CD4-positive, alpha-beta T cell (primary cell): ENCODE results near the gene NINJ1. TPM values are rescaled to one million over a fixed set of nuclear protein-coding genes. Genes with fewer than 3 reads are reported as not detected.

ENCODE experiments used
- ATAC-seq: fragments of 200-7000 bp; cut with Tn5 transposase; one replicate; pipeline ENCODE4 v1.10.0; 2022; ENCODE audit warnings: mild to moderate bottlenecking; ENCODE audit not compliant: poor library complexity
- CTCF ChIA-PET: fragments of 350-600 bp; sonication (Branson Sonifier 250); formaldehyde crosslinking; loops from one replicate; lab custom pipeline; 2021; ENCODE audit warnings: antibody characterized with exemption, inconsistent platforms; lab: Charles Lee
- POLR2A ChIA-PET: fragments of 350-600 bp; sonication (Branson Sonifier 250); formaldehyde crosslinking; loops from one replicate; lab custom pipeline; 2021; ENCODE audit warnings: antibody characterized with exemption, inconsistent platforms; lab: Charles Lee
- DNase-seq, 14 experiments: peaks; one replicate each; pipeline ENCODE4 v3.0.0-alpha.2; 2013 to 2020; ENCODE audit warnings: mixed read lengths in 2 of 14
- H3K27ac ChIP-seq, 2 donors: one replicate each; pipeline versions ENCODE4 v1.5.1 to v1.7.0; 2013; ENCODE audit warnings: low read length in 2 of 2, low read depth in 1 of 2, mild to moderate bottlenecking in 1 of 2
- H3K27me3 ChIP-seq, 2 experiments: 1 replicate in 1 of 2; 2 replicates in 1 of 2; pipeline versions ENCODE4 v1.6.1 to v1.7.0; 2013; ENCODE audit warnings: low read length in 2 of 2, control low read depth in 1 of 2, mild to moderate bottlenecking in 1 of 2, moderate library complexity in 1 of 2; ENCODE audit not compliant: insufficient read depth in 2 of 2, control insufficient read depth in 1 of 2
- H3K36me3 ChIP-seq: one replicate; pipeline ENCODE4 v1.6.1; 2013; ENCODE audit warnings: low read length, control low read depth; ENCODE audit not compliant: insufficient read depth
- H3K4me1 ChIP-seq: one replicate; pipeline ENCODE4 v1.6.1; 2013; ENCODE audit warnings: low read length, control low read depth; ENCODE audit not compliant: insufficient read depth
- H3K4me3 ChIP-seq: one replicate; pipeline ENCODE4 v1.5.1; 2013; ENCODE audit warnings: mild to moderate bottlenecking, low read length, moderate library complexity
- H3K9me3 ChIP-seq, 2 experiments: 1 replicate in 1 of 2; 2 replicates in 1 of 2; pipeline versions ENCODE4 v1.6.1 to v1.7.0; 2013; ENCODE audit warnings: low read length in 2 of 2, mild to moderate bottlenecking in 2 of 2, control low read depth in 1 of 2, moderate library complexity in 1 of 2; ENCODE audit not compliant: control insufficient read depth in 1 of 2, insufficient read depth in 1 of 2
- H3K27ac Mint-ChIP-seq: one replicate; pipeline ENCODE4 v1.8.0; 2020; ENCODE audit warnings: mixed read lengths
- H3K27me3 Mint-ChIP-seq: one replicate; pipeline ENCODE4 v1.8.0; 2021; ENCODE audit warnings: mixed read lengths
- H3K36me3 Mint-ChIP-seq: one replicate; pipeline ENCODE4 v1.8.0; 2021; ENCODE audit warnings: low read depth, mixed read lengths
- H3K4me1 Mint-ChIP-seq: one replicate; pipeline ENCODE4 v1.8.0; 2021; ENCODE audit warnings: low read depth, mixed read lengths
- H3K4me3 Mint-ChIP-seq: one replicate; pipeline ENCODE4 v1.8.0; 2020; ENCODE audit warnings: mild to moderate bottlenecking, mixed read lengths
- H3K9me3 Mint-ChIP-seq: one replicate; pipeline ENCODE4 v1.8.0; 2020; ENCODE audit warnings: mixed read lengths
- CTCF ChIP-seq: fragments of 200-600 bp; IDR thresholded peaks from one replicate; pipeline ENCODE4 v1.8.0; 2022; ENCODE audit warnings: antibody characterized with exemption, mild to moderate bottlenecking
- intact Hi-C, 2 experiments: fragments of 100-400 bp; cut with DNase I in 1 of 2; cut with micrococcal nuclease in 1 of 2; formaldehyde crosslinking; loops; one replicate each; pipeline versions ENCODE4 v1.15.1 to v1.9.0; 2023 to 2025; cut with DNase I, micrococcal nuclease
- total RNA-seq, 174 experiments: library from RNA in 2 of 174; stranded (reverse) in 2 of 174; gene quantifications; one replicate each; pipeline ENCODE4 v1.2.3 and lab custom pipeline; 2021 to 2026

The NINJ1 gene
- total RNA-seq, 2 experiments from 2014 or later, result 87.8 to 87.9 TPM

- H3K4me3 Mint-ChIP-seq, result no peak overlapping the region
- H3K4me3 ChIP-seq, result no peak overlapping the region
- no peaks in the 10 kb centered on the region for H3K36me3 Mint-ChIP-seq
- TF ChIP-seq CTCF, result no peak
- no peak for ATAC-seq
- no peak overlapping the region for H3K27ac Mint-ChIP-seq
- no peaks in the 10 kb centered on the region for H3K9me3 ChIP-seq
- no peaks in the 10 kb centered on the region for H3K4me1 ChIP-seq
- ChIA-PET CTCF (no interaction called here), POLR2A (no interaction called here)
- H3K4me1 Mint-ChIP-seq, result no peaks in the 10 kb centered on the region
- intact Hi-C loops, result loop anchor here in 1 of 2 experiments (10.0 kb wide), 1 partner anchor 398 kb away; no protein-coding TSS in a partner anchor
- H3K9me3 Mint-ChIP-seq, result no peaks in the 10 kb centered on the region
- no peaks in the 10 kb centered on the region for H3K27me3 ChIP-seq
- H3K27ac ChIP-seq, result no peak overlapping the region
- no peak for DNase-seq
- H3K36me3 ChIP-seq, result no peaks in the 10 kb centered on the region
- H3K27me3 Mint-ChIP-seq, result no peaks in the 10 kb centered on the region
These were observed 33.1 kb upstream of the NINJ1 start for GRCh38 chr9:93167185-93167584.

GRCh38 chr9:93166699-93167098 is 32.6 kb upstream of the NINJ1 start:
- H3K4me3 Mint-ChIP-seq, result no peak overlapping the region
- CTCF ChIA-PET, result no interaction called here
- no peak for ATAC-seq

GRCh38 chr9:93164085-93164484 is 30.0 kb upstream of the NINJ1 start:
- ChIA-PET CTCF (no interaction called here), POLR2A (no interaction called here)
- Histone ChIP-seq H3K9me3 (no peaks in the 10 kb centered on the region), H3K27ac (no peak overlapping the region), H3K4me1 (peaks cover 8% of the 10 kb centered on the region), H3K36me3 (no peaks in the 10 kb centered on the region), H3K27me3 (no peaks in the 10 kb centered on the region), H3K4me3 (no peak overlapping the region)
- ATAC-seq (no peak), DNase-seq (no peak)
- no peaks in the 10 kb centered on the region for H3K36me3 Mint-ChIP-seq
- no peak overlapping the region for H3K27ac Mint-ChIP-seq
- H3K27me3 Mint-ChIP-seq, result no peaks in the 10 kb centered on the region
- peaks cover 6% of the 10 kb centered on the region for H3K4me1 Mint-ChIP-seq
- intact Hi-C loops, result loop anchor here (5.0 to 10.0 kb wide), 2 partner anchors 401 to 403 kb away; no protein-coding TSS in a partner anchor
- no peak overlapping the region for H3K4me3 Mint-ChIP-seq
- H3K9me3 Mint-ChIP-seq, result no peaks in the 10 kb centered on the region
- no peak for TF ChIP-seq CTCF

More at GRCh38 chr9:93166699-93167098, 32.6 kb upstream of the NINJ1 start:
- POLR2A ChIA-PET, result no interaction called here
- H3K27me3 Mint-ChIP-seq, result no peaks in the 10 kb centered on the region
- H3K4me1 ChIP-seq, result no peaks in the 10 kb centered on the region
- TF ChIP-seq CTCF, result no peak
- intact Hi-C loops, result loop anchor here in 1 of 2 experiments (10.0 kb wide), 1 partner anchor 398 kb away; no protein-coding TSS in a partner anchor
- no peak overlapping the region for H3K27ac ChIP-seq
- H3K4me3 ChIP-seq, result no peak overlapping the region
- no peak for DNase-seq
- H3K27ac Mint-ChIP-seq, result no peak overlapping the region
- H3K9me3 Mint-ChIP-seq, result no peaks in the 10 kb centered on the region
- no peaks in the 10 kb centered on the region for H3K27me3 ChIP-seq
- no peaks in the 10 kb centered on the region for H3K9me3 ChIP-seq
- no peaks in the 10 kb centered on the region for H3K4me1 Mint-ChIP-seq
- no peaks in the 10 kb centered on the region for H3K36me3 ChIP-seq
- no peaks in the 10 kb centered on the region for H3K36me3 Mint-ChIP-seq
